ENCODE results near the gene SPEM2. TPM values are rescaled to one million over a fixed set of nuclear protein-coding genes. Genes with fewer than 3 reads are reported as not detected.

Gene SPEM2
- total RNA-seq, 1 donor from 2014 or later, result not detected

DNA sequence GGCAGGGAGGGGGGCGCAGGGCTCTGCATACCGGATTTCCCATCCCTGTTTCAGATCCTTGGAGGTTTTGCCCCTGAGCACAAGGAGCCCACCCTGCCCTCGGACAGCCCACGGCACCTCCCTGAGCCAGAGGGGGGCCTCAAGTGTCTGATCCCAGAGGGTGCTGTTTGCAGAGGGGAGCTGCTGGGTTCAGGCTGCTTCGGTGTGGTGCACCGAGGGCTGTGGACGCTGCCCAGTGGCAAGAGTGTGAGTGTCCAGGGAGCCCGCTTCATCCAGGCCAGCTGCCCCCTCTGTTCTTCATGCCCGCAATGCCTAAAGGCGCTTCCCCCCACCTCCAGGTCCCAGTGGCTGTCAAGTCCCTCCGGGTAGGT, 42.1 kb upstream of the SPEM2 start:
- no peak for DNase-seq
- intact Hi-C loops (cut with micrococcal nuclease), result no loop called here
- peaks cover 4% of the 10 kb centered on the region for H3K36me3 ChIP-seq
- TF ChIP-seq, protein P1, sequence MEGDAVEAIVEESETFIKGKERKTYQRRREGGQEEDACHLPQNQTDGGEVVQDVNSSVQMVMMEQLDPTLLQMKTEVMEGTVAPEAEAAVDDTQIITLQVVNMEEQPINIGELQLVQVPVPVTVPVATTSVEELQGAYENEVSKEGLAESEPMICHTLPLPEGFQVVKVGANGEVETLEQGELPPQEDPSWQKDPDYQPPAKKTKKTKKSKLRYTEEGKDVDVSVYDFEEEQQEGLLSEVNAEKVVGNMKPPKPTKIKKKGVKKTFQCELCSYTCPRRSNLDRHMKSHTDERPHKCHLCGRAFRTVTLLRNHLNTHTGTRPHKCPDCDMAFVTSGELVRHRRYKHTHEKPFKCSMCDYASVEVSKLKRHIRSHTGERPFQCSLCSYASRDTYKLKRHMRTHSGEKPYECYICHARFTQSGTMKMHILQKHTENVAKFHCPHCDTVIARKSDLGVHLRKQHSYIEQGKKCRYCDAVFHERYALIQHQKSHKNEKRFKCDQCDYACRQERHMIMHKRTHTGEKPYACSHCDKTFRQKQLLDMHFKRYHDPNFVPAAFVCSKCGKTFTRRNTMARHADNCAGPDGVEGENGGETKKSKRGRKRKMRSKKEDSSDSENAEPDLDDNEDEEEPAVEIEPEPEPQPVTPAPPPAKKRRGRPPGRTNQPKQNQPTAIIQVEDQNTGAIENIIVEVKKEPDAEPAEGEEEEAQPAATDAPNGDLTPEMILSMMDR (IDR thresholded peaks at IDR 0.05; ENCODE audit: borderline replicate concordance), result no peak
- no peaks in the 10 kb centered on the region for H3K9me3 ChIP-seq (replicated peaks)
- H3K4me1 ChIP-seq, result peaks cover 35% of the 10 kb centered on the region
- peak overlapping the region; percentile 64 for H3K4me3 ChIP-seq
- peaks cover 20% of the 10 kb centered on the region for H3K27me3 ChIP-seq (ENCODE audit: low read depth)
- H3K27ac ChIP-seq (replicated peaks), result no peak overlapping the region

DNA sequence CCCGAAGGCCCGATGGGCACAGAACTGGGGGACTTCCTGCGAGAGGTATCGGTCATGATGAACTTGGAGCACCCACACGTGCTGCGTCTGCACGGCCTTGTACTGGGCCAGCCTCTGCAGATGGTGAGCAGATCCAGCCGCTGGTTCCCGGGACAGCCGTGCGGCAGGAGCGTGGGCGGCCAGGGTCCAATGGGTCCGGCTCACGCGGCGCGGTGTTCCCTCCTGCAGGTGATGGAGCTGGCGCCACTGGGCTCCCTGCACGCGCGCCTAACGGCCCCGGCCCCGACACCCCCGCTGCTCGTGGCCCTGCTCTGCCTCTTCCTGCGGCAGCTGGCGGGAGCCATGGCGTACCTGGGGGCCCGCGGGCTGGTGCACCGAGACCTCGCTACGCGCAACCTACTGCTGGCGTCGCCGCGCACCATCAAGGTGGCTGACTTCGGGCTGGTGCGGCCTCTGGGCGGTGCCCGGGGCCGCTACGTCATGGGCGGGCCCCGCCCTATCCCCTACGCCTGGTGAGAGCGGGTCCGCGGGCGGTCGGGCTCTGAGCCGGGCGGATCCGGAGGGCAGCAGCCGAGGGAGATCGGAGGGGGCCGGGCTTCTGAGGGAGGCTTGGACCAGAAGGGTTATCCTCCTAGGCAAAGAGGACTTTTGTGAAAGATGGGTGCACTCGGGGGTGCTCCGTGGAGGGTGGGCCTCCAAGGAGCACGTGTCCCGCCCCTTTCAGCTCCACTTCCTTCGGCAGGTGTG, 41.5 kb upstream of the SPEM2 start:
- H3K4me3 ChIP-seq, result peak overlapping the region; percentile 64
- no peak overlapping the region for H3K27ac ChIP-seq (replicated peaks)
- peaks cover 20% of the 10 kb centered on the region for H3K27me3 ChIP-seq (ENCODE audit: low read depth)
- TF ChIP-seq, protein P1 (IDR thresholded peaks at IDR 0.05; ENCODE audit: borderline replicate concordance), result no peak
- H3K4me1 ChIP-seq, result peaks cover 35% of the 10 kb centered on the region
- intact Hi-C loops (cut with micrococcal nuclease), result no loop called here
- no peaks in the 10 kb centered on the region for H3K9me3 ChIP-seq (replicated peaks)
- peaks cover 10% of the 10 kb centered on the region for H3K36me3 ChIP-seq
- peak; percentile 32 for DNase-seq

DNA sequence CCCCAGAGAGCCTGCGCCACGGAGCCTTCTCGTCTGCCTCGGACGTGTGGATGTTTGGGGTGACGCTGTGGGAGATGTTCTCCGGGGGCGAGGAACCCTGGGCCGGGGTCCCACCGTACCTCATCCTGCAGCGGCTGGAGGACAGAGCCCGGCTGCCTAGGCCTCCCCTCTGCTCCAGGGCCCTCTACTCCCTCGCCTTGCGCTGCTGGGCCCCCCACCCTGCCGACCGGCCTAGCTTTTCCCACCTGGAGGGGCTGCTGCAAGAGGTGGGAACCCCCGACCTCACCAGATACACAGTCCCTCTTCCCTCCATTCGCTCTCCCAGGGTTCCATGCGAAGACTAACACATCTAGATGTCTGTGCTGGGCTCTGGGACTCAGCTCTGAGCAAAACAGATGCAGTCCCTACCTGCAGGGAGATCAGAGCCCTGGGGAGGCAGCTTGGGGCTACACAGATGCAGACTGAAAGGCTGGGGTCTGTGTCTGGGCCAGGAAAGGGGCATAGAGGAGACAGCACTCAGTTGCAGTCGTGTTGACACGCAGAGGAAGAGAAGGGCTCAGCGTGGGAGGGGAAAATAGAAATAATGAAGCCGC, 40.8 kb upstream of the SPEM2 start:
- H3K36me3 ChIP-seq, result peaks cover 17% of the 10 kb centered on the region
- peak overlapping the region; percentile 64 for H3K4me3 ChIP-seq
- H3K27ac ChIP-seq (replicated peaks), result no peak overlapping the region
- DNase-seq, result no peak
- H3K4me1 ChIP-seq, result peaks cover 35% of the 10 kb centered on the region
- intact Hi-C loops (cut with micrococcal nuclease), result no loop called here
- H3K9me3 ChIP-seq (replicated peaks), result no peaks in the 10 kb centered on the region
- peaks cover 18% of the 10 kb centered on the region for H3K27me3 ChIP-seq (ENCODE audit: low read depth)
- TF ChIP-seq, protein P1 (IDR thresholded peaks at IDR 0.05; ENCODE audit: borderline replicate concordance), result no peak

DNA sequence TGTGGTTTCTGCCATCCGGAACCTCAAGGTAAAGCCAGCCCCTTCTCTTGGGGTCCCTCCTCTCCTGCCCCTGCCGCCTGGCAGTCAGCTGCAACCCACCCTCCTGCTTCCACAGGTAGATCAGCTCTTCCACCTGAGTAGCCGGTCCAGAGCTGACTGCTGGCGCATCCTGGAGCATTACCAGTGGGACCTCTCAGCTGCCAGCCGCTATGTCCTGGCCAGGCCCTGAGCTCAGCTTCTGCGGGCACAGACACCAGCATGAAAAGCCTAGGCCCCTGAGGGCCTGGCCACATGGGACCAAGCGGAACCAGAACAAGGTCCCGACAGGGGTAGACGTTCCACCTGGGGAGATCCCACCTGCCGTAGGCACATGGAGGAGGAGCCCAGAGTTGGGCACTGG, 36.6 kb upstream of the SPEM2 start:
- no peaks in the 10 kb centered on the region for H3K9me3 ChIP-seq (replicated peaks)
- intact Hi-C loops (cut with micrococcal nuclease), result no loop called here
- H3K27me3 ChIP-seq (ENCODE audit: low read depth), result no peaks in the 10 kb centered on the region
- no peak overlapping the region for H3K4me3 ChIP-seq
- no peak overlapping the region for H3K27ac ChIP-seq (replicated peaks)
- peaks cover 42% of the 10 kb centered on the region for H3K36me3 ChIP-seq
- peaks cover 34% of the 10 kb centered on the region for H3K4me1 ChIP-seq
- TF ChIP-seq, protein P1 (IDR thresholded peaks at IDR 0.05; ENCODE audit: borderline replicate concordance), result no peak
- DNase-seq, result no peak

DNA sequence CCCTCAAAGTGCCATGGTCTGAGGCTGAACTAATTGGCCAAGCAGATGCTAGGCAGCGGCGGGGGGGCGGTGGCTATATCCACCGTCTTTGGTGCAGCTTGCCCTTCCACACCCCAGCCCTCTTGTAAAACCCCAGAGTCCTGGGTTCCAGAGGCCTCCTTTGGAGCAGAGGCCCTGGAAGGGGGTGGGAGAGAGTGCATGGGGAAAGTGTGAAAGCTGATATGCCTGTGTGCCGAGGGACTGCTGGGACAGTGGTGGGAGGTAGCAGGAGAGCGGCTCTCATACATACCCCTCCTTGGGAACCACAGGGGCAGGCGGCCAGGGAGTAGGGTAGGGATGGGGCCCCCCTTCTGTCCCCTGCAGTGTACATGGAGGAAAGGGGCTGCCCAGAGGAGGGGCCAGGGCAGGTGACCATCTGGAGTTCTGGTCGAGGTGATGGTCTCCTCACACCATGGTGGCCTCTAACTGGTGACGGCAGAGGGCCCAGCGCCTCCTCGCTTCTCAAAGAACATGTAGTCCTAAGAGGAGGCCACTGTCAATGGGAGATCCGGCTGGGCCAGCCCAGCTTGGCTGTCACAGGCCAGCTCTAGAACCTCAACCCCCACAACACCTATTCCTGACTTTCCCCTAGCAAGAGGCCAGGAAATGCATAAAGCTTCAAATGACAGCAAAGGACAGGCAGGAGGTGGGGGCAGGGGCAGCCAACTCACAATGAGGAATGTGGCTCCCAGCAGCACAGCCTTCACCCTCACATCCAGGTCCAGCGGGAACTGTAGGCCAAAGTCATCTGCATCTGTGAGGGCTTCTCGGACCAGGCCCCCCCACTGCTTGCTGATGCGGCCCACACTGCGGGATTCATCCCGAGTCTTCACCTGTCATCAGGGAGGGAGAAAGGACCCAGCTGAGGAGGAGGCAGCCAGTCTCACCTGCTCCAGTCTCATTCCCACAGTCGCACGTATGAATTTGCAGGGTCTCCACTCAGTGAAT, 35.2 kb upstream of the SPEM2 start:
- TF ChIP-seq, protein P1 (IDR thresholded peaks at IDR 0.05; ENCODE audit: borderline replicate concordance), result no peak
- peaks cover 42% of the 10 kb centered on the region for H3K36me3 ChIP-seq
- peaks cover 41% of the 10 kb centered on the region for H3K4me1 ChIP-seq
- H3K27ac ChIP-seq (replicated peaks), result no peak overlapping the region
- no peaks in the 10 kb centered on the region for H3K9me3 ChIP-seq (replicated peaks)
- H3K4me3 ChIP-seq, result no peak overlapping the region
- no peak for DNase-seq
- H3K27me3 ChIP-seq (ENCODE audit: low read depth), result no peaks in the 10 kb centered on the region
- intact Hi-C loops (cut with micrococcal nuclease), result no loop called here

Data from left ventricle myocardium inferior (tissue), 1 donor.